COLO829 (cell line): ENCODE measurements around the gene PPP2R5D.

ENCODE experiments used
- DNase-seq: peaks from one replicate; pipeline ENCODE4 v3.0.0; 2012; ENCODE audit warnings: low spot score

PPP2R5D gene

DNA sequence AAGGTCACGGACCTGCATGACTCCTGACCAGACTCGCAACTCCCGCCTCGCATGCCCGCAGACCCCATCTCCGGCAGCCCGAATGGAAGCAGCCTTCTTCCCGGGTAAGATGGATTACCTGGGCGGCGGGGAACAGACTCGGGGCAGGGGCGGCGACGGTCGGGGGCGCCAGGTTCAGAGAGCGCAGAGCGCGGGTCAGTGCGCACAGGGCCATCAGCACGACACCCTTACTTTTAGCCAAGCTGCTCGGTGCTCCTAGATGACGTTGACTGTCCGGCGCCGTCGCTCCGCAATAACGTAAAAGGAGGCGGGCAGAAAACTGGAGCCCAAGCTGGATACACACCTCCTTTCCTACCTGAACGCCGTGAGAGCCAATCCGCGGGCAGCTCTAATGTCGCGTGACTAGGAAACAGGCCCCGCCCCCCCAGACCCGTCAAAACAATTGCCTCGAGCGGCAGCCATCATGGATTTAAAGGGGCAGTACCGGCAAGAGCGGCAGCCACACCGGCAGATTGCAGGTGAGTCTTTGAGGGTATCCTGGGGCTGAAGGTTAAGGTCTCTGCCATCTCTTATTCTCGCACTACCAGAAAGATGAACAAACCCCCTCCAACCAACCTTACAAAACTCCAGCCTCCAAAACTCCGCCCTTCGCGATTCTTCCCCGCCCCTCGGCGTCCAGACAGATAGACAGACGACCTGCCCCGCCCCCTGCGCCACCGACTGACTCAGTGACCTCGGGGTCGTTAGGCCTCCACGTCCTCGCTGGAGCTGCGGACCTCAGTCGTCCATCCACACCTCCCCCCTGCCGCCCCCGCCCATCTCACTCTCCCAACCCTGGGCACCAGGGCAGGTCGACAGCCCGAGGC lies 75.0 kb downstream of the PPP2R5D start, which contains the start of the genes KLC4 and MRPL2:
TSS of gene KLC4 (plus strand) at position 464 of the 866 bp plus-strand sequence. CDS start 1,705 bp downstream, outside the sequence.
TSS of gene MRPL2 (minus strand) at position 267 of the 866 bp plus-strand sequence. CDS start at position 214, 53 bp downstream.
- DNase-seq = peak; percentile 100

DNA sequence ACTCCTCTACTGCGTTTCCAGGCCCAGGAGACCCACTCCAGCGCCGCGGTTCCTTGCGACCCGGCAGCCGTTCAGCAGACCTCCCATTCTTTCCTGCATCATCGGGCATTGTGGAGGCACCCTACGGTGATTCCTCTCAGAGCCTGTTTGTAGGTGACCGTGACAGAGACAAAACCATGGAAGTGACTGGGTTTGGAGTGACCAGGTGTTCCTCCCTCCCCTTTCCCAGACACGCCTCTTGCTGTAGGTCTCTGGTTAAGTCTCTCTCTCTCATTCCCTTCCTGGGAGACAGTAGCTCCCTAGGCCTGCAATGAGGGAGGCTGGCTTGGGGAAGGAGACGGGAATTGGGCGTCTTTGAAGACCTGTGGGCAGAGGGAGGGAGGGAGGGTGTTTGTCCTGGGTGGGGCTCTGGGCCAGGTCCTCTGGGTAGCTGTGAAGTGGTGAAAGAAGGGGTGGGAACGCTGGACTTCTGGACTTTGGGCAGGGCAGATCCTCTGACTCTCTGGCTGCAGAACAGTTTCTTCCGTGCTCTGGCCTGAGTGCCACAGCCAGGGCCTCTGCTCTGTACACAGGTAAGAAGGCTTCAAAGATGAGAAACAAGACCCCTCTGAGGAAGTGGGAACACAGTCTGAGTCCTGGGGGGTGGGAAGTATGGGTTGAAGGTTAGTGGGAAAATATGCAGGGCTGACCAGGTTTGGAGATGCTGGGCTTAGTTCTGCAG lies 75.8 kb downstream of the PPP2R5D start:
- DNase-seq = no peak

DNA sequence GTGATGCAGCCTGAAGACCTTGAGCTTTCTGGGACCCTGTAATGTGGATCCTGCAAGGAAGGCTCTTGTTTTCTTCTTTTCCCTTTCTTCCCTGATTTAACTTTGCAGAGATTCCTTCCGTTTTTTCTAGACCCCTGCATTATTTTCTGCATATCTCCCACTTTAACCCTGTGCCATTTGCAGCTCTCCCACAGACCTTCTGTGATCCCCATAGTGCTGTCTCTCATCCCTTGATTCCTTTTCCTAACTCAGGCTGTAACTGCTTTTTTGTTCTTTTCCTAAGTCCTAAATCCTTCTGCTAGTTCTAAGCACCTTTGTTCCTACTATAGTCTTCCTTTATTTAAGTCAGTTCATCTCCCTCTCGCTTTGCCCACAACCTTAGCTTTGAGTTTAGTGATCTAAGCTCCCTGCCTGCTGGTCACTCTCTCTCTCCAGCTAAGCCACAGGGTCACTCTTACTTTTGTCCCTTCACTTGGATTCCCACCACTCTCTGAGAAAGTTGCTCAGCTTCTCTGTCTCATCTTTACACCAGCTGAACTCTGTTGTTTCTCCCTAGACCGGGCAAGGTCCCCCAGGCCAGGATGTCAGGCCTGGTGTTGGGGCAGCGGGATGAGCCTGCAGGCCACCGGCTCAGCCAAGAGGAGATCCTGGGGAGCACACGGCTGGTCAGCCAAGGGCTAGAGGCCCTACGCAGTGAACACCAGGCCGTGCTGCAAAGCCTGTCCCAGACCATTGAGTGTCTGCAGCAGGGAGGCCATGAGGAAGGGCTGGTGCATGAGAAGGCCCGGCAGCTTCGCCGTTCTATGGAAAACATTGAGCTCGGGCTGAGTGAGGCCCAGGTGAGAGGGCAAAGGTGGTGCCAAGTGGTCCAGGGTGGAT lies 76.6 kb downstream of the PPP2R5D start:
- DNase-seq = no peak

GRCh38 chr6:43061861-43062260 lies 77.5 kb downstream of the PPP2R5D start:
- DNase-seq = no peak
